Suprapubic skin (tissue), 4 donors: ENCODE results near the gene CSH1.

Experiments used
- CTCF ChIP-seq, 2 donors: fragments of 200-600 bp in 1 of 2; fragments of 450-650 bp in 1 of 2; sonication (generic) in 1 of 2; IDR thresholded peaks; one replicate each; pipeline ENCODE4 v1.5.1; 2016 to 2019; ENCODE audit warnings: antibody characterized with exemption in 2 of 2, mild to moderate bottlenecking in 1 of 2, moderate library complexity in 1 of 2
- POLR2A ChIP-seq, 2 donors: fragments of 450-650 bp; IDR thresholded peaks; one replicate each; pipeline ENCODE4 v1.6.1; 2017; ENCODE audit warnings: antibody characterized with exemption in 2 of 2, mild to moderate bottlenecking in 2 of 2, moderate library complexity in 2 of 2
- POLR2AphosphoS5 ChIP-seq, 3 donors: sonication (generic); formaldehyde crosslinking; IDR thresholded peaks; one replicate each; pipeline ENCODE4 v1.6.1; 2017; ENCODE audit warnings: antibody characterized with exemption in 3 of 3

- TF ChIP-seq CTCF (IDR thresholded peaks at IDR 0.05): no peak
- TF ChIP-seq POLR2A (IDR thresholded peaks at IDR 0.05): no peak
- no peak for TF ChIP-seq POLR2AphosphoS5 (IDR thresholded peaks at IDR 0.05)
Measured at GRCh38 chr17:63918305-63918704, 21.9 kb upstream of the CSH1 start.
